AG04450 (cell line): Measurements from ENCODE around the gene VPREB3. TPM values are rescaled to one million over a fixed set of nuclear protein-coding genes. Genes with fewer than 3 reads are reported as not detected.

Experiments
- CTCF ChIA-PET: fragments of 300-600, 350-600 bp; formaldehyde crosslinking; extraction: SDS; loops from one replicate; lab custom pipeline; 2022; ENCODE audit warnings: antibody characterized with exemption, inconsistent platforms; lab: Charles Lee
- POLR2A ChIA-PET: fragments of 350-600 bp; formaldehyde crosslinking; extraction: SDS; loops from one replicate; lab custom pipeline; 2021; ENCODE audit warnings: antibody characterized with exemption, inconsistent platforms; lab: Yijun Ruan, JAX
- DNase-seq: peaks from one replicate; pipeline ENCODE4 v3.0.0-alpha.2; 2011; ENCODE audit warnings: low read depth, low spot score
- H3K27ac ChIP-seq: one replicate; pipeline ENCODE4 v1.5.1; 2012; ENCODE audit warnings: low read depth, low read length, control low read depth
- H3K27me3 ChIP-seq: one replicate; pipeline ENCODE4 v1.6.0; 2012; ENCODE audit warnings: low read length; ENCODE audit not compliant: control insufficient read depth, insufficient read depth
- H3K4me3 ChIP-seq: 2 replicates; pipeline ENCODE4 v1.5.1; 2011; ENCODE audit warnings: mild to moderate bottlenecking, low read depth, low read length, control low read depth
- H3K9me3 ChIP-seq: 2 replicates; pipeline ENCODE4 v1.5.1; 2012; ENCODE audit warnings: low read length; ENCODE audit not compliant: control insufficient read depth, insufficient read depth
- polyA plus RNA-seq: library from polyadenylated mRNA; depleted of rRNA; stranded (reverse); fragments of >200 nt; gene quantifications from 2 replicates; pipeline ENCODE4 v1.2.3, GENCODE V29; 2011
- TF ChIP-seq, protein P1 (sequence below): IDR thresholded peaks from 2 replicates; pipeline ENCODE4 v1.5.1; 2011; ENCODE audit warnings: low read depth, low read length, control low read depth, inconsistent platforms

VPREB3 gene
- polyA plus RNA-seq, 1 experiment, result not detected

DNA sequence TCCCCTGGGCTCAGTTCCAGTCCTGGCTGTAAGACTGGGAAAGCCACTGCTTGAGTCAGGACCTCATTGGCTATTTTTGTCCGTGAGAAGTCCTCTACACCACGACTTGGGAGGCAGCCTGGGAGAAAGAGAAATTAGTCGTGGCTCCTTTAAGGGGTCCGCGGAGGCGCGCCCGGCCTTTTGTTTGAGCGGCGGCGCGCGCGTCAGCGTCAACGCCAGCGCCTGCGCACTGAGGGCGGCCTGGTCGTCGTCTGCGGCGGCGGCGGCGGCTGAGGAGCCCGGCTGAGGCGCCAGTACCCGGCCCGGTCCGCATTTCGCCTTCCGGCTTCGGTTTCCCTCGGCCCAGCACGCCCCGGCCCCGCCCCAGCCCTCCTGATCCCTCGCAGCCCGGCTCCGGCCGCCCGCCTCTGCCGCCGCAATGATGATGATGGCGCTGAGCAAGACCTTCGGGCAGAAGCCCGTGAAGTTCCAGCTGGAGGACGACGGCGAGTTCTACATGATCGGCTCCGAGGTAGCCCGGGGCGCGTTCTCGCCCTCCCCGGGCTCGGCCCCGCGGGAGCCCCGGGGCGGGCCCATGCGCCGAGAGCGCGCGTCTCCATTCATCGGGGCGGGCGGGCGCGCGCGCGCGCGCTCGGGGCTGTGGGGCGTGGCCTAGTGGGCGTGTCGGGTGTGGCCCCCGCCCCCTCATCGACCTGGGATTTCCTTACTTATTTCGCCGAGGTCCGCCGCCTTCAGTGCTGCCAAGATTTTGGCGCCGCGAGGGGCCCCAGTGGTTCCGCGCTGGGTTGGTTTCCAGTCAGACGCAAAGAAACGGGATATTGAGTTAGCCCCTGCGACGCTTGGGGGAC lies 32.8 kb upstream of the VPREB3 start, which contains the start of gene SMARCB1:
SMARCB1 (plus strand) TSS at position 215 of the 848 bp plus-strand sequence; CDS start at position 419, 204 bp downstream.
- peak; percentile 67 for DNase-seq
- H3K27me3 ChIP-seq, result no peaks in the 10 kb centered on the region
- H3K9me3 ChIP-seq, result no peaks in the 10 kb centered on the region
- POLR2A ChIA-PET, result interaction anchor here (0.6 to 1.0 kb wide), 3 partner anchors 9 to 49 kb away, joined by 3 to 5 read pairs (median 5); no protein-coding TSS in a partner anchor
- TF ChIP-seq, protein P1, sequence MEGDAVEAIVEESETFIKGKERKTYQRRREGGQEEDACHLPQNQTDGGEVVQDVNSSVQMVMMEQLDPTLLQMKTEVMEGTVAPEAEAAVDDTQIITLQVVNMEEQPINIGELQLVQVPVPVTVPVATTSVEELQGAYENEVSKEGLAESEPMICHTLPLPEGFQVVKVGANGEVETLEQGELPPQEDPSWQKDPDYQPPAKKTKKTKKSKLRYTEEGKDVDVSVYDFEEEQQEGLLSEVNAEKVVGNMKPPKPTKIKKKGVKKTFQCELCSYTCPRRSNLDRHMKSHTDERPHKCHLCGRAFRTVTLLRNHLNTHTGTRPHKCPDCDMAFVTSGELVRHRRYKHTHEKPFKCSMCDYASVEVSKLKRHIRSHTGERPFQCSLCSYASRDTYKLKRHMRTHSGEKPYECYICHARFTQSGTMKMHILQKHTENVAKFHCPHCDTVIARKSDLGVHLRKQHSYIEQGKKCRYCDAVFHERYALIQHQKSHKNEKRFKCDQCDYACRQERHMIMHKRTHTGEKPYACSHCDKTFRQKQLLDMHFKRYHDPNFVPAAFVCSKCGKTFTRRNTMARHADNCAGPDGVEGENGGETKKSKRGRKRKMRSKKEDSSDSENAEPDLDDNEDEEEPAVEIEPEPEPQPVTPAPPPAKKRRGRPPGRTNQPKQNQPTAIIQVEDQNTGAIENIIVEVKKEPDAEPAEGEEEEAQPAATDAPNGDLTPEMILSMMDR, result no peak
- peak within 1 kb of the TSS; percentile 88 for H3K4me3 ChIP-seq
- CTCF ChIA-PET, result interaction anchor here (0.5 to 3.6 kb wide), 2 partner anchors 16 to 24 kb away, joined by 4 to 14 read pairs; partner anchors contain the start of gene C22orf15
- H3K27ac ChIP-seq, result peak within 1 kb of the TSS; percentile 94

DNA sequence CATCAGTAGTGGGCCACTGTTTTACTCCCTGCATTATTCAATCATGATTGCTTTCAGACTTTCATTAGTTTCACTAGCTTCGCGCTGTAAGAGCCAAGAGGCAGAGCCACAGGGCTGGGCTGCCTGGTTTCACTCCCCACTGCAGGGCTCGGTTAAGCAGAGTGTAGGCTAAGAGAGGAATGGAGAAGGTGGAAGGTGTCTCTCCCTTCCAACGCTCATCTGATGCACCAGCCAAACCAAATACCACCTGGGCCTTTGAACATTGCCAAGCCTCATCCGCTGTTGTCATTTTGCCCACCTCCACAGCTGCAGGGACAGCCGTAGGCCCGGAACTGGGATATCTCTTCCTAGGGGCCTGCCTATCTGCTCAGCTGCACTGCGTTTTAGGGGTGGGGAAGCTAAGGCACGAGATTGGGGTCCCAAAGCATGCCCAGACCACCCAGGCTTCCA lies 32.1 kb upstream of the VPREB3 start:
- no peak for DNase-seq
- TF ChIP-seq, protein P1, result no peak
- Histone ChIP-seq H3K9me3 (no peaks in the 10 kb centered on the region), H3K27me3 (no peaks in the 10 kb centered on the region), H3K27ac (peak overlapping the region; percentile 69), H3K4me3 (peak overlapping the region; percentile 43)
- POLR2A ChIA-PET, result interaction anchor here (0.7 to 1.0 kb wide), 3 partner anchors 9 to 71 kb away, joined by 3 to 5 read pairs (median 3); no protein-coding TSS in a partner anchor
- CTCF ChIA-PET, result interaction anchor here (0.5 to 3.6 kb wide), 3 partner anchors 15 to 23 kb away, joined by 3 to 14 read pairs (median 4); partner anchors contain the start of gene C22orf15

DNA sequence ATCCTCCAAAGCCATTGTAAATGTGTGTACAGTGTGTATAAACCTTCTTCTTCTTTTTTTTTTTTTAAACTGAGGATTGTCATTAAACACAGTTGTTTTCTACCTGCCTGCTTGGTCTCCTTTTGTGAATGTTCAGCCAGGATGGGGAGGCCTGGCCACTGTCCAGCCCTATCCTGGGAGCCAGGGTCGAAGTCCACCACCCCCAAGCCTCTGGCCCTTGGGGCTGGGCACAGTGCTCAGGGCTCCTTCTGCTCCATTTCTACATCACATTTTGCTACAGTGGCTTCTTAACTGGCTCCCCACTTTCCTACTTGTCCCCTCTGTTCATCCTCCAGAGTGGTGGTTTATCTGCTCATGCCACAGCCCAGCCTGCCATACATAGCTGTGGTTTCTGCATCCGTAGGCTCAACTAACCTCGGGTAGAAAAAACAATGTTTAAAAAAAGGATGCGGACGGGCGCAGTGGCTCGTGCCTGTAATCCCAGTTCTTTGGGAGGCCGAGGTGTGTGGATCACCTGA lies 30.0 kb upstream of the VPREB3 start:
- TF ChIP-seq, protein P1, result no peak
- ChIA-PET CTCF (interaction anchor here (1.4 kb wide), 1 partner anchor 65 kb away, joined by 4 read pairs; no protein-coding TSS in a partner anchor), POLR2A (no interaction called here)
- Histone ChIP-seq H3K4me3 (no peak overlapping the region), H3K27ac (no peak overlapping the region), H3K27me3 (no peaks in the 10 kb centered on the region), H3K9me3 (no peaks in the 10 kb centered on the region)
- no peak for DNase-seq

DNA sequence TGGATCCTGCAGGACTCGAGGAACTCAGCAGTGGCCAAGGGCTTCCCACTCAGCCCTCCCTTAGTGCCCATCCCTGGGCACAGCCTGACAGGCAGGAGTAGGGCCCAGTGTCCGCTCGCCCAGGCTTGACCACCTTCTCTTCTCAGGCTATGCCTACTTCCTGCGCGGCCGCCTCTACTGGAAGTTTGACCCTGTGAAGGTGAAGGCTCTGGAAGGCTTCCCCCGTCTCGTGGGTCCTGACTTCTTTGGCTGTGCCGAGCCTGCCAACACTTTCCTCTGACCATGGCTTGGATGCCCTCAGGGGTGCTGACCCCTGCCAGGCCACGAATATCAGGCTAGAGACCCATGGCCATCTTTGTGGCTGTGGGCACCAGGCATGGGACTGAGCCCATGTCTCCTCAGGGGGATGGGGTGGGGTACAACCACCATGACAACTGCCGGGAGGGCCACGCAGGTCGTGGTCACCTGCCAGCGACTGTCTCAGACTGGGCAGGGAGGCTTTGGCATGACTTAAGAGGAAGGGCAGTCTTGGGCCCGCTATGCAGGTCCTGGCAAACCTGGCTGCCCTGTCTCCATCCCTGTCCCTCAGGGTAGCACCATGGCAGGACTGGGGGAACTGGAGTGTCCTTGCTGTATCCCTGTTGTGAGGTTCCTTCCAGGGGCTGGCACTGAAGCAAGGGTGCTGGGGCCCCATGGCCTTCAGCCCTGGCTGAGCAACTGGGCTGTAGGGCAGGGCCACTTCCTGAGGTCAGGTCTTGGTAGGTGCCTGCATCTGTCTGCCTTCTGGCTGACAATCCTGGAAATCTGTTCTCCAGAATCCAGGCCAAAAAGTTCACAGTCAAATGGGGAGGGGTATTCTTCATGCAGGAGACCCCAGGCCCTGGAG lies 29.3 kb upstream of the VPREB3 start:
- Histone ChIP-seq H3K27me3 (no peaks in the 10 kb centered on the region), H3K4me3 (no peak overlapping the region), H3K27ac (no peak overlapping the region), H3K9me3 (no peaks in the 10 kb centered on the region)
- ChIA-PET POLR2A (no interaction called here), CTCF (interaction anchor here (2.8 kb wide), 1 partner anchor 13 kb away, joined by 10 read pairs; no protein-coding TSS in a partner anchor)
- DNase-seq, result no peak
- TF ChIP-seq, protein P1, result no peak
